Kidney (tissue), 14 donors: ENCODE measurements around the gene PASD1. TPM values are rescaled to one million over a fixed set of nuclear protein-coding genes. Genes with fewer than 3 reads are reported as not detected.

Experiments used
- DNase-seq, 5 donors: peaks; one replicate each; pipeline ENCODE4 v3.0.0-alpha.2; 2013 to 2020
- FAIRE-seq: peaks from 2 replicates; lab custom pipeline; 2012; peaks lifted over from hg19 to GRCh38; lab: Jason Lieb, UNC
- H3K27ac ChIP-seq, 2 donors: one replicate each; pipeline ENCODE4 v1.7.0; 2013; ENCODE audit warnings: low read depth in 2 of 2, low read length in 2 of 2, inconsistent platforms in 1 of 2
- H3K27me3 ChIP-seq: one replicate; pipeline ENCODE4 v1.7.1; 2013; ENCODE audit warnings: low read length, inconsistent platforms; ENCODE audit not compliant: control insufficient read depth, insufficient read depth
- H3K36me3 ChIP-seq, 3 donors: one replicate each; pipeline versions ENCODE4 v1.7.0 to v1.7.1; 2013; ENCODE audit warnings: low read length in 3 of 3, control low read depth in 1 of 3, inconsistent platforms in 1 of 3; ENCODE audit not compliant: insufficient read depth in 3 of 3, control insufficient read depth in 2 of 3
- H3K4me1 ChIP-seq, 3 donors: one replicate each; pipeline versions ENCODE4 v1.7.0 to v1.7.1; 2013; ENCODE audit warnings: low read length in 3 of 3, inconsistent platforms in 1 of 3, low read depth in 1 of 3; ENCODE audit not compliant: control insufficient read depth in 2 of 3, insufficient read depth in 2 of 3
- H3K4me3 ChIP-seq, 3 donors: one replicate each; pipeline versions ENCODE4 v1.7.0 to v1.8.1; 2013; ENCODE audit warnings: low read length in 3 of 3, control low read depth in 1 of 3, inconsistent platforms in 1 of 3
- H3K9ac ChIP-seq, 3 donors: one replicate each; pipeline versions ENCODE4 v1.7.0 to v1.7.1; 2013; ENCODE audit warnings: low read length in 3 of 3, control low read depth in 1 of 3, inconsistent platforms in 1 of 3
- H3K9me3 ChIP-seq, 3 donors: one replicate each; pipeline versions ENCODE4 v1.7.0 to v1.7.1; 2013; ENCODE audit warnings: low read length in 3 of 3, control low read depth in 1 of 3, inconsistent platforms in 1 of 3; ENCODE audit not compliant: control insufficient read depth in 2 of 3, insufficient read depth in 1 of 3
- intact Hi-C: fragments of 100-400 bp; cut with DNase I; formaldehyde crosslinking; loops from one replicate; pipeline ENCODE4 v1.11.1; 2022
- polyA plus RNA-seq: library from polyadenylated mRNA; stranded (reverse); fragments of 350-450 nt; fragmentation: Illumina TruSeq; extraction: RNeasy Lipid Tissue Mini Kit (QIAGEN cat#74804); gene quantifications from one replicate; pipeline ENCODE4 v1.2.3, GENCODE V29; 2014; ENCODE audit warnings: low read depth, low replicate concordance; ENCODE audit not compliant: insufficient read depth
- total RNA-seq: library from RNA; stranded (reverse); fragmentation: NEBNext Ultra II Directional; extraction: Animal tissue kit (Norgen Biotek cat#: 25700); gene quantifications from one replicate; pipeline ENCODE4 v1.2.1, GENCODE V29; 2021
- TF ChIP-seq, protein P1 (sequence below): IDR thresholded peaks from 3 replicates; pipeline ENCODE4 v1.5.1; 2012; ENCODE audit warnings: mild to moderate bottlenecking, moderate library complexity, borderline replicate concordance; ENCODE audit not compliant: insufficient read depth; ENCODE audit errors: extremely low read depth
- donor health status: control.
- donor health status: control.
- donor health status: control.
- donor health status: control.
- donor health status: control.
- donor health status: DM: yes; HTN: yes; CAD: no.
- donor health status: Normal renal cell carcinoma (clear cell type).

The PASD1 gene
- total and polyA plus RNA-seq, 2 donors from 2014 or later = not detected

DNA sequence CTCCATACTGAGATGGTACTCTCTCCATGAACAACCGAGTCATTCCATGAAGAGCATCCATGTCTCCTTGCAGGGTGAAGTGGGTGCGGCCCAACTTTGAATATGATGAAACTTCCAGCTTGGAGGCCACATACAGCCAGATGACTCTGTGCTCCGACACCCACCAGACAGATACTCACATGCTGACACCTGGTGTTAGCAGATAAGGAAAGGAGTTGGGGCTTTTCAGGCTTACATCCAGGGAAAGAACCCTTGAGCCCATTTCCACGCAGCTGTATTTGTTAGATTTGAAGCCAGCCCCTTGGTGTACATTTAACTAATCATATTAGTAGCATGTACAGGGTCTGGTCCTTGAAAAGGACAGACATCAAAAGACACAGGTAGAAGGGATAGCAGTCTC is 69.7 kb downstream of the PASD1 start:
- Histone ChIP-seq H3K9ac (no peak overlapping the region), H3K4me3 (no peak overlapping the region), H3K4me1 (no peaks in the 10 kb centered on the region), H3K9me3 (no peaks in the 10 kb centered on the region), H3K27me3 (no peaks in the 10 kb centered on the region), H3K36me3 (no peaks in the 10 kb centered on the region), H3K27ac (no peak overlapping the region)
- no peak for FAIRE-seq
- intact Hi-C loops = no loop called here
- no peak for DNase-seq
- TF ChIP-seq, protein P1, sequence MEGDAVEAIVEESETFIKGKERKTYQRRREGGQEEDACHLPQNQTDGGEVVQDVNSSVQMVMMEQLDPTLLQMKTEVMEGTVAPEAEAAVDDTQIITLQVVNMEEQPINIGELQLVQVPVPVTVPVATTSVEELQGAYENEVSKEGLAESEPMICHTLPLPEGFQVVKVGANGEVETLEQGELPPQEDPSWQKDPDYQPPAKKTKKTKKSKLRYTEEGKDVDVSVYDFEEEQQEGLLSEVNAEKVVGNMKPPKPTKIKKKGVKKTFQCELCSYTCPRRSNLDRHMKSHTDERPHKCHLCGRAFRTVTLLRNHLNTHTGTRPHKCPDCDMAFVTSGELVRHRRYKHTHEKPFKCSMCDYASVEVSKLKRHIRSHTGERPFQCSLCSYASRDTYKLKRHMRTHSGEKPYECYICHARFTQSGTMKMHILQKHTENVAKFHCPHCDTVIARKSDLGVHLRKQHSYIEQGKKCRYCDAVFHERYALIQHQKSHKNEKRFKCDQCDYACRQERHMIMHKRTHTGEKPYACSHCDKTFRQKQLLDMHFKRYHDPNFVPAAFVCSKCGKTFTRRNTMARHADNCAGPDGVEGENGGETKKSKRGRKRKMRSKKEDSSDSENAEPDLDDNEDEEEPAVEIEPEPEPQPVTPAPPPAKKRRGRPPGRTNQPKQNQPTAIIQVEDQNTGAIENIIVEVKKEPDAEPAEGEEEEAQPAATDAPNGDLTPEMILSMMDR = no peak

DNA sequence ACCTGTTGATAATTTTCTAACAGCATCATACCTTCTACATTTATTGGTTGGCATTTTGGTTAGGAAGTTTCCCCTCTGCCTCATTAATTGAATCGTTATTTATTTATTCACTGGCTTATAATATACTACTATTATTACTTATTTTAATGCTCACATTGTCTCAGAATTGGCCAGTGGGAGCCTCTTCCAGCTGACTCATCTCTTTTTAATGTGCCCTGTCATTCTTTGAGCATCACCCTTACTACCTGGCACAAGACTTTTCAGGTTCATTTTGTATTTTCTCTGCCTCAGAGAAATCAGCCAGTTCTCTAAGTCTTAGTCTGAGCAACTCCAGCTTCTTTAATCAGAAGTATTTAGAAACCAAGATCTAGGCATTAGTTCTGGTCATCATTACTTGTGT is 71.5 kb downstream of the PASD1 start:
- FAIRE-seq = no peak
- TF ChIP-seq, protein P1 = no peak
- no peaks in the 10 kb centered on the region for H3K9me3 ChIP-seq

DNA sequence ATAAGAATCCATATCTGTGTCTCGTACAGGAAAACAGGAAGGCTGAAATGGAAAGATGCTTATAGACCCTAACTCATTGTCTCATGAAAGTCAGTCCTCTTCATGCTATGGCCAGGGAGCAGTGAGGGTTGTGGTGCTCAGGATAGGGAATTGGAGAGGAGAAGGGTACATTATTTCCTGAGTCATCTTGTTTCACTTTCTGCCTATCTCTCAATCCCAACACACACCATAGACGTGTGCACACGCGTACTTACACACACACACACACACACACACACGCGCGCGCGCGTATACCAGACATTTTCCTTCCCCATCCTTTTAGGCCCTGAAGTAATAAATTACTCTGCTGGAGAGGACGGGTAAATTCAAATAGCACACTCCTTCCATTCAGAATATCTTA is 78.1 kb downstream of the PASD1 start:
- no peak overlapping the region for H3K9ac ChIP-seq
- intact Hi-C loops = no loop called here
- no peak overlapping the region for H3K4me3 ChIP-seq
- H3K36me3 ChIP-seq = no peaks in the 10 kb centered on the region
- no peaks in the 10 kb centered on the region for H3K9me3 ChIP-seq
- H3K27me3 ChIP-seq = no peaks in the 10 kb centered on the region
- FAIRE-seq = no peak
- no peaks in the 10 kb centered on the region for H3K4me1 ChIP-seq
- no peak overlapping the region for H3K27ac ChIP-seq
- TF ChIP-seq, protein P1 = no peak
- DNase-seq = no peak

More for the DNA sequence above, 71.5 kb downstream of the PASD1 start:
- no peak for DNase-seq
- Histone ChIP-seq H3K4me3 (no peak overlapping the region), H3K36me3 (no peaks in the 10 kb centered on the region), H3K27me3 (no peaks in the 10 kb centered on the region), H3K9ac (no peak overlapping the region), H3K4me1 (no peaks in the 10 kb centered on the region), H3K27ac (no peak overlapping the region)
- intact Hi-C loops = no loop called here

DNA sequence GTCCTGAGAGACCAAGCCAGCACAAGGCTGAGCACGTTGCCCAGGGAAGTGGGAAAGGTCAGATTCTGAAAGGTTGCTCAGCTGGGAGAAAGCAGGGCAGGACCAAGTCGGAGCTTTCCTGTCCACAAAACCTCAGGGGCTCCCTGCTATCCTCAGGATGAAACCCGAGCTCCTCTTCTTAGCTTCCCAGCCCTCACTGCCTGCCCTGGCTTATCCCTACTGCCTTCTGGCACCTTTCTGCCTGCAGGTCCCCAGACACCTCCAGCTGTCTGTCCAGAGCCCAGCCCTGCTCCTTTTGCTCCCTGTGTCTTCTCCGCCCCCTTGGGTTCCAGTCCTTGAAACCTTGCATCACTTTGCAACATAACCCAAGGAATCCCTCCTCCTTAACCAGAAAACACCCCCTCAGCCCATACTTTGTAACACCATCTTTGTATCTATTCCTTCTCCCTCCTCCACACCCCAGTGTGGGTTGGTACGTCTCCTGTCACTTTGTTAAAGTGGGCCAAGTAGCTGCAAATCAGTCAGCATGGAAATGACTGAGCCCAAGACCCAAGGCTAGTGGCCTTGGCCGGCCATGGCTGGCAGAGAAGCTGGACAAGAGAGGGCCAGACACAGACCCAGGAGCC is 111.8 kb downstream of the PASD1 start:
- Histone ChIP-seq H3K27me3 (no peaks in the 10 kb centered on the region), H3K9me3 (no peaks in the 10 kb centered on the region), H3K9ac (no peak overlapping the region), H3K36me3 (no peaks in the 10 kb centered on the region), H3K27ac (no peak overlapping the region), H3K4me1 (no peaks in the 10 kb centered on the region), H3K4me3 (no peak overlapping the region)
- TF ChIP-seq, protein P1 = no peak
- FAIRE-seq (no peak), DNase-seq (no peak)
- intact Hi-C loops = no loop called here
